Right lobe of liver (tissue), 4 donors: Measurements from ENCODE around the gene ABCF1.

Experiments
- CTCF ChIP-seq, 4 donors: fragments of 200-600 bp in 3 of 4; fragments of 450-650 bp in 1 of 4; IDR thresholded peaks; one replicate each; pipeline versions ENCODE4 v1.5.1 to v1.8.0; 2016 to 2022; ENCODE audit warnings: antibody characterized with exemption in 4 of 4, mild to moderate bottlenecking in 2 of 4
- POLR2A ChIP-seq: fragments of 450-650 bp; IDR thresholded peaks from one replicate; pipeline ENCODE4 v1.6.1; 2017; ENCODE audit warnings: antibody characterized with exemption, mild to moderate bottlenecking
- donor health status: DM: no; HTN: no; CAD: no.
- donor health status: DM: no; HTN: no; CAD: no.
- donor health status: DM: no; HTN: yes; CAD: no.

GRCh38 chr6:30556906-30557682 is 14.1 kb upstream of the ABCF1 start, which contains the start of gene PRR3:
- TF ChIP-seq CTCF (IDR thresholded peaks at IDR 0.05) (no peak), POLR2A (peak; percentile 31)
